ENCODE data around the gene KIR3DL3.
A peak's percentile ranks its signal among the peaks of the same experiment; 100 is the strongest.
"Not testable (repeated sequence)": the region's sequence is repeated elsewhere in the genome, so short reads cannot be mapped to it uniquely, and the experiment has no call there.

Gene KIR3DL3

DNA sequence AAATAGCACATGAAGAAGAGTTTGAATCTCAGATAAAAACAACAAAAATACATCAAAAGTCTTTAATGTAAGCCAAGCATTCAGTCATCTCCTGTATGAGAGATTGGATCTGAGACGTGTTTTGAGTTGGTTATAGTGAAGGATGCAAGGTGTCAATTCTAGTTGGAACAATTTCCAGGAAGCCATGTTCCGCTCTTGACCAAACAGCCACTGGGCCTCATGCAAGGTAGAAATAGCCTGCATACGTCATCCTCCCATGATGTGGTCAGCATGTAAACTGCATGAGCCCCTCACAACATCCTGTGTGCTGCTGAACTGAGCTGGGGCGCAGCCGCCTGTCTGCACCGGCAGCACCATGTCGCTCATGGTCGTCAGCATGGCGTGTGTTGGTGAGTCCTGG lies at the start of gene KIR3DL3:
KIR3DL3 (plus strand) TSS at position 301 of the 400 bp plus-strand sequence; CDS start at position 356, 55 bp downstream.
- no peak for DNase-seq

DNA sequence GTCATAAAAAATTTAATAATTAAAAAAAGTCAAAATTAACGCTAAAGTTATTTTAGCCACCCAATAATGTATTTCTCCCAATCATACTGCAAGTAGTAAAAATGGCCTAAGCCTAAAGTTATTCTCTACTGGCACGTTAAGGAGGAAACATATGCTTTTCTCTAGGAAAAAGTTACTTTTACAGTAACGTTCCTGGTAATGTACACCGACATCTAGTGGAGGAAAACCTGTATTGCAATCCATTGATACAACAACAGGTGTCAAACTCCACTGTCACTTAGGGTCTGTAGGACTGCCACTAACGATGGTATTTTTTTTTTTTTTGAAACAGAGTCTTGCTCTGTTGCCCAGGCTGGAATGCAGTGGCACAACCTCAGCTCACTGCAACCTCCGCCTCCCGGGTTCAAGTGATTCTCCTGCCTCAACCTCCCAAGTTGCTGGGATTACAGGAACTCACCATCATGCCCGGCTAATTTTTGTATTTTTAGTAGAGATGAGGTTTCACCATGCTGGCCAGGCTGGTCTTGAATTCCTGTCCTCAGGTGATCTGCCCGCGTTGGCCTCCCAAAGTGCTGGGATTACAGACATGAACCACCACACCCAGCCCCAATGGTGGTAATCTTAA lies 47.9 kb upstream of the KIR3DL3 start:
- DNase-seq = peak; percentile 58 to 86

DNA sequence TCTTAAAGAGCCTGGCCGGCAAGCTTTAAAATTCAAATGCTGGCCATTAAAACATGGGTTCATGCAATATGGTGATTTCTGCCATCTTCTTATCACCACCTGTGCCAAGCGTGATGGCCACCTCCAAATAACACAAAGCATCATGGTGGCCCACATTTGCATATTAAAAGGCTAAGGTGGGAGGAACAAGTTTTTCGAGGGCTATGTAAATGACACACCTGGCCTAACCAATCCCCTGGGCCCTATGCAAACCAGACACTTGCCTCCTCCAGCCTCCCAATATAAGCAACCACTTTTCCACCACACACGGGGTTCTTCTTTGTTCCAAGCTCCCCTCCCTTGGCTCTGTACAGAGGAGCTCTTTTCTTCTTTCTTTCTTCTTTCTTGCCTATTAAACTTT lies 47.0 kb upstream of the KIR3DL3 start:
- DNase-seq = peak; percentile 91 to 92

DNA sequence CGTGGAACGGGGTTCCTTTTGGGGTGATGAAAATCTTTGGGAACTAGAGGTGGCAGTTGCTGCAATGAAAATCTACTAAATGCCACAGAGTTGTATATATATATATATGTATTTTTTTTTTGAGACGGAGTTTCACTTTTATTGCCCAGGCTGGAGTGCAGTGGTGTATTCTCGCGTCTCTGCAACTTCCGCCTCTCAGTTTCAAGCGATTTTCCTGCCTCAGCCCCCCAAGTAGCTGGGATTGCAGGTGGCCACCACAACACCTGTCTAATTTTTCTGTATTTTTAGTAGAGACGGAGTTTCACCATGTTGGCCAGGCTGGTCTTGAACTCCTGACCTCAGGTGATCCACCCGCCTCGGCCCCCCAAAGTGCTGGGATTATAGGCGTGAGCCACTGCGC lies 42.6 kb upstream of the KIR3DL3 start:
- not testable (repeated sequence) for DNase-seq

DNA sequence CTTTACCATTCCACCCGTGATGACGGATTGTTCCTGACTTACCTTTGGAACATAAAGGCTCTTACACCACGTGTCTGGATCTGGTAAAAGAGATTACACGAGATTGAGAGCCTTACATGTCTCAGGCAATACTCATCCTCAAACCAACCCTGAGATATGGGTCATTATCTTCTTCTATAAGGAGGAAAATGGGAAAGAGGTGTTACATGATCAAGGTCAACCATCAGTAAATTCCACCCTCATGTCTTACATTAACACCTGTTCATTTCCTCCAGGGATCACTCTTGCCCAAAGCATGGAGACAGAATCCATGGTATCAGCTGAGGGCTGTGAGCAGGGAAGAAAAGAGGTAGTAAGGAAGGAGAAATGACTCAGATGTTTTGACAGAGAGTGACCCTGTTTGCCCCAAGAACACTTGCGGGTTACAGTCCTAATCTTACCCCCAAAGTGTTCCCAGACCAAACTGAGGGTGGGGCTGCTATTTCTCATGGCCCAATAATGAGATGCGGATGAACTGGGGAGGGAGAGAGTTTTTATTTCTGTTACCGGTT lies 41.9 kb upstream of the KIR3DL3 start:
- DNase-seq = no peak

DNA sequence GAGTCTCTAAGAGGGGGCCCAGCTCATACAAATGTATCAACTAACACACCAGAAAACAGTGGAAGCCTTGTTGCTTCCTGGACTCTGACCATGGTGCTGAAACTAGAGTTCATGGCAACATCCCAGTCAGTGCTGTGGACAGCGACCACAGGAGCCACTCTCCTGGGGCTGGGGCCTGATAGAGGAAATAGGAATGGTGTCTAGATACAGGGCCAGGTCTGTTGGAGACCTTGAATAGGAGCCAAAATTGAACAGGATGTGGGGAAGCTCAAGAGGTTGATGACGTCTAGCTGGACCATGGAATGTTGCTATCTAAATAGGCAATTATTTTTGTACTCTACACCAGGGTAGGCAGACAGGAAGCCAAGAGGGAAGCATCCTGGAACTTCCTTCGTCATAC lies 39.7 kb upstream of the KIR3DL3 start:
- no peak for DNase-seq

DNA sequence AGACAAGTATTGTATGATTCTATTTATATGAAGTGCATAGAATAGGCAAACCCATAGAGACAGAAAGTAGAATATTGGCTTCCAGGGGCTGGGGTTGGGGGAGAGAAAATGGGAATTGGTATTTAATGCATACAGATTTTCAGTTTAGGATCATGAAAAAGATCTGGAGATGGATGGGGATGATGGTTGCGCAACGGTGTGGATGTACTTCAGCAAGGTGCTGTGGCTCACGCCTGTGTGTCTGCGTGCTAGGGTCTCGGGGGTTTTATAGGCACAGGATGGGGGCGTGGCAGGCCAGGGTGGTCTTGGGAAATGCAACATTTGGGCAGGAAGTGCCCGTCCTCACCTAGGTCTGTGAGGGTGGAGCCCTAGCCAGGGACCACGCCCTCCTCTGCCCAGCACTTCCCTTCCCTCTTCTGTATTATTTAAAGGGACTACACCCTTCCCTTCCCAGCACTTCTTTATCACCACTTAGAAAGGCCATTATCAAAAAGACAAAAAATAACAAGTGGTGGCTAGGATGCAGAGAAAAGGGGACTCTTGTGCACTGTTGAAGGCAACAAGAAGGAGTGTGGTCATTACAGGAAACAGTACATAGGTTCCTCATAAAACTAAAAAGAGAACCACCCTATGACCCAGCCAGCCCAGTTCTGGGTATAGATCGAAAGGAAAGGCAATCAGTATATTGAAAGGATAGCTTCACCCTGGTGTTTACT lies 32.5 kb upstream of the KIR3DL3 start:
- no peak for DNase-seq

DNA sequence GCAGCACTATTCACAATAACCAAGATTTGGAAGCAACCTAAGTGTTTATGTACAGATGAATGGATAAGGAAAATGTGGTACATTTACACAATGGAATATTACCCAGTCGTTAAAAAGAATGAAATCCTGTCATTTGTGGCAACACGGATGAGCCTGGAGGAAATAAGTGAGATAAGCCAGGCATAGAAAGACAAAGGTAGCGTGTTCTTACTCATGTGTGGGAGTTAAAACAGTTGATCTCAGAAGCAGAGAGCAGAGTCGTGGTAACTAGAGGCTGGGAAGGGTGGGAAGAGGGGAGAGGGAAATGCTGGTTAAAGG lies 32.0 kb upstream of the KIR3DL3 start:
- no peak for DNase-seq

DNA sequence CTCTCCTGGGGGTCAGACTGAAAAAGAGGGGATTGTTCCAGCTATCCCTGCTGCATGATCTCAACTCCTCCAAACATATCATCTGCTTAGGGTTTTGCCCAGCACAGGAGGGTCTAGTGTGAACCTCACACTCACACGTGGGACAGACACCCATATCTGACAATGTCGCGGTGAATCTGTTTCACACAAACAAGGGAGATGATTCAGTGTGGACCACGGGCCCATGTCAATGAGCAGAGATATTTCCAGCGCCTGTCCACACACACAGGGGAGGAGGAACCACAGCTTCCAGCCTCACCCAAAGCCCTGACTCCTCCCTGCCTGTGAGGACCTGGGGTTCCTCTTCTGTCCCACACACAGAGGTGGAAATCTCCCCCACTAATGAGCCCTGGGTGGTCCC lies 29.6 kb upstream of the KIR3DL3 start:
- DNase-seq = no peak

DNA sequence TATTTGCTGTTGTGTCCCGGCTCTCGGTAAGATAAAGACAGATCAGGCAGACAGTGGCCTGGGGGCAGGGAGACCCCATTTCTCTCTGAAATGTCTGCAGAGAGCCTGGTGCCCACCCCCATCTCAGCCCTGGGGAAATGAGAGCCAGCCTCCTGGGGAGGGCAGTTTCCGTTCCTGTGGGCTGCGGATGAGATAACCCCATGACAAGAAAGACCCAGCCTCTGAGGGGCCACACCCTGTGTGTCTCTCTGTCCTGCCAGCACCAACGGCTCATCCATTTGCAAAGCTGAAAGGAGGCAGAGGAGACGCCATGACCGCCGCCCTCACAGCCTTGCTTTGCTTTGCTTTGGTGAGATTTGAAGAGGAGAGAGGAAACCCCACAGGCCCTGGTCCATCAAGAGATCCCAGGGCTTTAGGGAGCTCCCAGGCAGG lies 28.1 kb upstream of the KIR3DL3 start:
- no peak for DNase-seq

DNA sequence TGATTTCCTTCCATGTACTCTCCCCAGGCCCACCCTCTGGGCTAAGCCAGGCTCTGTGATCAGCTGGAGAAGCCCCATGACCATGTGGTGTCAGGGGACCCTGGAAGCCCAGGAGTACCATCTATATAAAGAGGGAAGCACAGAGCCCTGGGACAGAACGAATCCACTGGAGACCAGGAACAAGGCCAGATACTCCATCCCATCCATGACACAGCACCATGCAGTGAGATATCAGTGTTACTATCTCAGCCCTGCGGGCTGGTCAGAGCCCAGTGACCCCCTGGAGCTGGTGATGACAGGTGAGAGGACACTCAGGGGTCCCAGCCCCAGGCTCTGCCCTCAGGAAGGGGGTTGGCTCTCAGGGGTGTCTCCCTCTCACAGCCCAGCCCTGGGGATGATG lies 27.5 kb upstream of the KIR3DL3 start:
- no peak for DNase-seq

DNA sequence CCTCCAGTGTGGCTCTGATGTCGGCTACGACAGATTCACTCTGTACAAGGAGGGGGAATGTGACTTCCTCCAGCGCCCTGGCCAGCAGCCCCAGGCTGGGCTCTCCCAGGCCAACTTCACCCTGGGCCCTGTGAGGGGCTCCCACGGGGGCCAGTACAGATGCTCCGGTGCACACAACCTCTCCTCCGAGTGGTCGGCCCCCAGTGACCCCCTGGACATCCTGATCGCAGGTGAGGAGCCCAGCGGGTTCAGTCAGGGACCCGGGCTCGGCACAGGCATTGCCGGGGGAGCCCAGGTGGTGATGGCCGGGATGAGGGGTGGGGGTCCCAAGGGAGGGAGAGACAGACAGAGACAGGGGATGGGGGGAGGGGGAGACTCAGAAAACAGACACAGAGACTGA lies 26.5 kb upstream of the KIR3DL3 start:
- not testable (repeated sequence) for DNase-seq

DNA sequence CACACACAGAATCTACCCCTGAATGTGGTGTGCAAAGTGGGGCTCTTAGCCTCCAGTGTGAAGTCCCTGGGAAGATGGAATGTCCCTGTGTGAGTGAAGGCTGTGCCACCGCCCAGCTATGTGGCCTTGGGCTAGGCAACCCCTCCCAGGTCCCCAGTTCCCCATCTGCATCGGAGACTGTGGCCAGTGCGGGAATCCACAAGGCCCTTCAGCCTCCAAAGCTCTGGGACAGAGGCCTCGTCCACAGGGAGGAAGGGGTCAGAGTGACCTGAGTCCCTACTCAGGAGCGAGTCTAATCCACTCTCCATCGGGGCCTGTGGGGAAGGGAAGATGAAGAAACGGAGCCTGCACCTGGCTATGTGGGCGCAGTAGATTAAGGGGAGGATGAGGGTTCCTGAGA lies 19.3 kb upstream of the KIR3DL3 start:
- no peak for DNase-seq

DNA sequence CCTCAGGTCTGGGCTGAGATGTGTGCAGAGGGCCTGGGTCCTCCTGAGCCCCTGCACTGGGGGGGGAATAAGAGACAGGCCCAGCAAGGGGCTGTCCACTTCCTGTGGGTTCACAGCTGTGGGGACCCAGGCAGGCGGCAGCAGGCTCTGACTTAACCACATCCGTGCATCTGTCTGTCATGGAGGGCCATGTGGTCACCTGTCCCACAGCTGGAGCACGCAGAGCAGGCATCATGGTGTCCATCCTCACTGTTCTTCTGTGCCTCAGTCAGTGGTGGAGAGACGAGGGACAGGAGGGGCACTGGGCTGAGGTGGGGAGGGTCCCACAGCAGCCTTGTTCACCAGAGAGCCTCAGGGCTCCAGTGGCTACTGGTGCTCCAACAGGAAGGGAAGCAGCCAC lies 16.3 kb upstream of the KIR3DL3 start:
- DNase-seq = no peak

DNA sequence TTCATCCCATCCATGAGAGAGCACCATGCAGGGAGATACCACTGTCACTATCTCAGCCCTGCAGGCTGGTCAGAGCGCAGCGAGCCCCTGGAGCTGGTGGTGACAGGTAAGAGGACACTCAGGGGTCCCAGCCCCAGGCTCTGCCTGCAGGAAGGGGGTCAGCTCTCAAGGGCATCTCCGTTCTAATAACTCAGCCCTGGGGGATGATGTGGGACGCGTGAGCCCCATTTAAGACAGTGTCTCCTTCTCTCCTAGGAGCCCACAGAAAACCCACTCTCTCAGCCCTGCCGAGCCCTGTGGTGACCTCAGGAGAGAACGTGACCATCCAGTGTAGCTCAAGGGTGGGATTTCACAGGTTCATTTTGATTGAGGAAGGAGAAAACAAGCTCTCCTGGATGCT lies 15.5 kb upstream of the KIR3DL3 start:
- DNase-seq = no peak

DNA sequence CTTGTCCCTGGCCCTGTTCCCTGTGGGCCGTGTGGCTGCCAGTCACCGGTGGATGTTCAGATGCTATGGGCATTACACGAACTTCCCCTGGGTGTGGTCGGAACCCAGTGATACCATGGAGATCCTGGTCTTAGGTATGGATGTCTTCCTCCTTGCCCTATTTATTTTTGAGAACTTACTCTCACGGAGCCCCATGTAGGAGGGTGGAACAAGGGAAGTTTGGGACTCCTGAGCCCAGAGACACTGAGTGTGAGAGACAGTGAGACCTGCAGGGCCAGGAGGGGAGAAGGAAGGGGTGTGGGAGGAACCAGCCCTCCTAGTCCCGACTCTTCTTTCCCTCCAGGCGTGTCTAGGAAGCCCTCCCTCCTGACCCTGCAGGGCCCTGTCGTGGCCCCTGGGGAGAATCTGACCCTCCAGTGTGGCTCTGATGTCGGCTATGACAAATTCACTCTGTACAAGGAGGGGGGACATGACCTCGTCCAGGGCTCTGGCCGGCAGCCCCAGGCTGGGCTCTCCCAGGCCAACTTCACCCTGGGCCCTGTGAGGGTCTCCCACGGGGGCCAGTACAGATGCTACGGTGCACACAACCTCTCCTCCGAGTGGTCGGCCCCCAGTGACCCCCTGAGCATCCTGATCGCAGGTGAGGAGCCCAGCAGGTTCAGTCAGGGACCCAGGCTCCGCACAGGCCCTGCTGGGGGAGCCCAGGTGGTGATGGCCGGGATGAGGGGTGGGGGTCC lies 14.9 kb upstream of the KIR3DL3 start:
- DNase-seq = no peak

DNA sequence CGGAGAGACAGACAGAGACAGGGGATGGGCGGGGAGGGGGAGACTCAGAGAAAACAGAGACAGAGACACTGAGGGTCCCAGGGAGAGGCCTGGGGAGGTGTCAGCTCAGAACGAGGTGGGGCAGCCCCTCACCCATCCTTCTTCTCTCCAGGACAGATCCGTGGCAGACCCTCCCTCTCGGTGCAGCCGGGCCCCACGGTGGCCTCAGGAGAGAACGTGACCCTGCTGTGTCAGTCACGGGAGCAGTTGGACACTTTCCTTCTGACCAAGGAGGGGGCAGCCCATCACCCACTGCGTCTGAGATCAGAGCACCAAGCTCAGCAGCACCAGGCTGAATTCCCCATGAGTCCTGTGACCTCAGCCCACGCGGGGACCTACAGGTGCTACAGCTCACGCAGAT lies 14.3 kb upstream of the KIR3DL3 start:
- not testable (repeated sequence) for DNase-seq

DNA sequence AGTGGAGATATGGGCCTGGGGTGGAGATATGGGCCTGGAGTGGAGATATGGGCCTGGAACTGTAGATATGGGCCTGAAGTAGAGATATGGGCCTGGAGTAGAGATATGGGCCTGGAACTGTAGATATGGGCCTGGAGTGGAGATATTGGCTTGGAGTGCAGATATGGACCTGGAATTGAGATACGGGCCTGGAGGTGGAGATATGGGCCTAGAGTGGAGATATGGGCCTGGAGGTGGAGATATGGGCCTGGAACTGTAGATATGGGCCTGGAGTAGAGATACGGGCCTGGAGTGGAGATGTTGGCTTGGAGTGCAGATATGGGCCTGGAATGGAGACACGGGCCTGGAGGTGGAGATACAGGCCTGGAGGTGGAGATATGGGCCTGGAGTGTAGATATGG lies 402 bp downstream of the KIR3DL3 start:
- no peak for DNase-seq

DNA sequence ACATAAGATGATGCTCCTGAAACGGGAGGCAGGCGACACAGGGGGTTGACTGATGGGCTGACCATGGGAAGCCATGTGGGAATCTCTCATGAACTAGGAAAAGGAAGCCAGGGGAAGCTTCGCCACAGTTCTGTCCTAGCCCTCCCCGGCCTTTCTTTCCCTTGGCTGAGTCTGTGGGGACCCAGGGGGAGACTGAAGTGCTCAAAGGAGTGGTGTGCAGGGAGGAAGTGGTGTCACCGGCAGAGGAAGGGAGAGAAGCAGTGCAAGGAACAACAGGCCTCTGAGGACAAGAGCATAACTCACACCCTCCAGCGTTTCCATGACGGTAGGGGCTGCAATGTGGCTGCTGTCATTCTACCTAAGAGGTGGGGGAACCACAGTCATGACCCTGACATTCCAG lies 1.1 kb downstream of the KIR3DL3 start:
- DNase-seq = no peak

DNA sequence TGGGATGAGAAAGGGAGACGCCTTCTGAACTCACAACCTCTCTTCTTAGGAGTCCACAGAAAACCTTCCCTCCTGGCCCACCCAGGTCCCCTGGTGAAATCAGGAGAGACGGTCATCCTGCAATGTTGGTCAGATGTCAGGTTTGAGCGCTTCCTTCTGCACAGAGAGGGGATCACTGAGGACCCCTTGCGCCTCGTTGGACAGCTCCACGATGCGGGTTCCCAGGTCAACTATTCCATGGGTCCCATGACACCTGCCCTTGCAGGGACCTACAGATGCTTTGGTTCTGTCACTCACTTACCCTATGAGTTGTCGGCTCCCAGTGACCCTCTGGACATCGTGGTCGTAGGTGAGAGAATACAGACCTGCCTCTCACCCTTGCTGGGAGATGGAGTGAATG lies 3.3 kb downstream of the KIR3DL3 start:
- no peak for DNase-seq

DNA sequence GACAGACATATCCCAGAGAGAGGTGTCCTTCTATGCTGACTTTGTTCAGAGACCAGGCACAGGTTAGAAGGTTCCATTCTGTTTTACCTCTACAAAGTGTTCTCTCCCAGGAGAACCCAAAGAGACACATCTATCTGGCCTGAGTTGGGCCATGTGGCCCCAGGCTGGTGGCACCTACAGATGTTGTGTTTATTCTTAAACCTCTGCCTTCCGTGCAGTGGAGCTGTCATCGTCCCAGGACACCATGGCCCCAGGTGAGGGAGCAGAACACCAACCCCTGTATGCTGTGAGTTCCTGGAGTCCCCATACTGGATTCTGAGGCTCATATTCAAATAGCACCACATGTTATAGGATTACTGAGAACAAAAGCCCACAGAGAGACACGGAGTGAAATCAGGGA lies 3.9 kb downstream of the KIR3DL3 start:
- DNase-seq = no peak

DNA sequence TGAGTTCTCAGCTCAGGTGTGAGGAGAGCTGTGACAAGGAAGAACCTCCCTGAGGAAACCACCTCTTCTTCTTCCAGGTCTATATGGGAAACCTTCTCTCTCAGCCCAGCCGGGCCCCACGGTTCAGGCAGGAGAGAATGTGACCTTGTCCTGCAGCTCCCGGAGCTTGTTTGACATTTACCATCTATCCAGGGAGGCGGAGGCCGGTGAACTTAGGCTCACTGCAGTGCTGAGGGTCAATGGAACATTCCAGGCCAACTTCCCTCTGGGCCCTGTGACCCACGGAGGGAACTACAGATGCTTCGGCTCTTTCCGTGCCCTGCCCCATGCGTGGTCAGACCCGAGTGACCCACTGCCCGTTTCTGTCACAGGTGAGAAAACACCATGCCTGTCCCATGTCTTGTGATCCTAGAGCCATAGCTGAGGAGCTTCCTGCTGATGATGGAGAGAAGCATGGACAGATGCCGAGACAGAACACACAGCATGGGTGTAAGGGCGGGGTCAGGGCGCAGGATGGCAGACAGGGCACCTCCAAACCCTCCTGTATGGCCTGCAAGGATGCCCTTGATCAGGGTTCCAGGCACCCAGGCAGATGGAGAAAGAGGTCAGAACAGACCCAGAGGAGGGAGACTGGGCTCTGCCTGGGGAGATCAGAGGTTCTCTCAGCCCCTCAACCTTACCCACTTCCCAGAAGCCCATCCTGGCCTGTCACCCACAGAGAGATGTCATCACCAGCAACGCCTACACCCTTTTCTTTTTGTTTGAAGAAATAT lies 5.4 kb downstream of the KIR3DL3 start:
- DNase-seq = no peak

DNA sequence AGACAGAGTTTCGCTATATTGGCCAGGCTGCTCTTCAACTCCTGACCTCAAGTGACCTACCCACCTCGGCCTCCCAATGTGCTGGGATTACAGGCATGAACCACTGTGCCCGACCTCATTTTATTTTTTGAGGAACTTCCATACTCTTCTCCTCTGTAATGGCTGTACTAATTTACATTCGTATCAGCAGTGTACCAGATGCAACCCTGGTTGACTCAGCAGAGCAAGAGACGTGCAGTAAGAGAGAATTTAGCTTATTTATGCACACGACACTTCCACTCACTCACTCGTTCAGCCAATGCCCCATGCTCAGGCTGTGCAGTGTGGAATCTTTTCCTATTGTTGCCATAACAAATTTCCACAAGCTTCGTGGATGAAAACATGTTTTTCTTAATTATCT lies 6.9 kb downstream of the KIR3DL3 start:
- DNase-seq = no peak

Data from NCI-H526 (cell line).